ENCODE measurements around the gene PHOX2A.

PHOX2A gene

DNA sequence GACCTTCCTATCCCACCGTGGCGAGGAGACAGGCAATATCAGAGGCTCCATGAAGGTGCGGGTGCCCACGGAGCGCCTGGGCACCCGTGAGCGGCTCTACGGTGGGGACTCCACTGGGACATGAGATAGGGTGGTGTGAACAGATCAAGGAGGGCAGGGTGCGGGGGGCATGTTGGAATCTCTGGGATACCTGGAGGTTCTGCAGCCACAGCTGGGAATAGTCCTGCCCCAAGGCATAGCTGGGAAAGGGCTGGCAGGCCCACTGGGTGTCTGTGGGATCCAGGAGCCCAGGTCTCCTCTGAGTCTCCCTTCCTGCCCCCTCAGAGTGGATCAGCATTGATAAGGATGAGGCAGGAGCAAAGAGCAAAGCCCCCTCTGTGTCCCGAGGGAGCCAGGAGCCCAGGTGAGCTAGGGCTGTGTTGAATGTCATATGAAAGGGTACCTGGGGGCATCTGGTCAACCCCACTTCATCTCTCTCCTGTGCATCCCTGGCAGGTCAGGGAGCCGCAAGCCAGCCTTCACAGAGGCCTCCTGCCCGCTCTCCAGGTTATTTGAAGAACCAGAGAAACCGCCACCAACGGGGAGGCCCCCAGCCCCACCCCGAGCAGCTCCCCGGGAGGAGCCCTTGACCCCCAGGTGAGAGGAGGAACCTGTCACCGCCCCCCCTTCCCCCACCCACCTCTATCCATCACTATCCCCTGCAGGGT lies 8.5 kb downstream of the PHOX2A start:
- Histone ChIP-seq H3K9me3 (replicated peaks in 1 of 2; ENCODE audit: control insufficient read depth in 2 of 2, insufficient read depth in 1 of 2, low read depth in 1 of 2, low read length in 2 of 2) (no peaks in the 10 kb centered on the region), H4K91ac (ENCODE audit: low read depth, low read length, poor library complexity) (no peak overlapping the region), H2AFZ (ENCODE audit: low read length) (no peak overlapping the region), H2BK5ac (ENCODE audit: low read length) (no peak overlapping the region), H3K23ac (ENCODE audit: low read depth, low read length, poor library complexity) (no peak overlapping the region), H2BK120ac (ENCODE audit: low read depth, low read length) (no peak overlapping the region), H2AK5ac (ENCODE audit: low read depth, low read length) (no peak overlapping the region), H3K4me1 (ENCODE audit: control insufficient read depth in 2 of 2, insufficient read depth in 1 of 2, low read depth in 1 of 2, low read length in 2 of 2) (peaks cover 6 to 20% of the 10 kb centered on the region in 2 donors), H3K14ac (ENCODE audit: low read length) (no peak overlapping the region), H3K9ac (ENCODE audit: low read depth, low read length, poor library complexity) (no peak overlapping the region), H4K8ac (ENCODE audit: low read depth, low read length) (no peak overlapping the region), H2BK12ac (ENCODE audit: low read length) (no peak overlapping the region), H3K4ac (ENCODE audit: low read length) (no peak overlapping the region), H3K18ac (ENCODE audit: low read length) (no peak overlapping the region), H3K27me3 (ENCODE audit: control insufficient read depth in 3 of 3, insufficient read depth in 3 of 3, low read depth in 1 of 3, low read length in 3 of 3) (peaks cover 12 to 21% (median 18%) of the 10 kb centered on the region in 3 experiments), H3K27ac (replicated peaks; ENCODE audit: low read length) (no peak overlapping the region), H3K36me3 (replicated peaks in 1 of 2; ENCODE audit: control insufficient read depth in 2 of 2, insufficient read depth in 2 of 2, low read length in 2 of 2) (peaks cover 53 to 85% of the 10 kb centered on the region in 2 donors), H3K79me1 (ENCODE audit: low read depth, low read length) (peaks cover 2% of the 10 kb centered on the region), H3K4me2 (ENCODE audit: insufficient read depth, low read length, poor library complexity, severe bottlenecking) (no peak overlapping the region), H2BK15ac (ENCODE audit: low read length) (no peak overlapping the region), H3K4me3 (ENCODE audit: low read length in 2 of 2) (no peak overlapping the region)
- no CpG with 5 or more reads among the region's 17 CpGs for WGBS, 2 donors (ENCODE audit: extremely low coverage in 2 of 2, insufficient read length in 2 of 2, insufficient replicate concordance in 1 of 2)
- DNase-seq (ENCODE audit: low spot score): no peak

DNA sequence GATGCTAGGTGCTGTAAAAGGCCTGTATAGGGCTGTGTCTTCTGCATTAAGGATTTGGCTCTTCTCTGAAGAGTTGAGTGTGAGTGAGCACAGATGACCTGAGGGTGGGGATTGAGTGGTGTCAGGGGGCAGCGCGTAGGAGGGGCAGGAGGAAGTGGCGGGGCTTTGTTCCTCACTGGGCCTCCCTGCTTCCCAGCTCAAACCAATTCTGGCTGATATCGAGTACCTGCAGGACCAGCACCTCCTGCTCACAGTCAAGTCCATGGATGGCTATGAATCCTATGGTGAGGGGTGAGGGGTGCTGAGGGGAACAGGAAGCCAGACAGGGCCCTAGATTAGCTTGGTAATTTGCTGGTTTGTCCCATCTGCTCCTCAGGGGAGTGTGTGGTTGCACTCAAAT lies 9.1 kb downstream of the PHOX2A start:
- no peak overlapping the region for H4K91ac ChIP-seq (ENCODE audit: low read depth, low read length, poor library complexity)
- H3K4ac ChIP-seq (ENCODE audit: low read length): no peak overlapping the region
- H2BK12ac ChIP-seq (ENCODE audit: low read length): no peak overlapping the region
- no peak overlapping the region for H3K14ac ChIP-seq (ENCODE audit: low read length)
- no peak overlapping the region for H3K23ac ChIP-seq (ENCODE audit: low read depth, low read length, poor library complexity)
- H2BK15ac ChIP-seq (ENCODE audit: low read length): no peak overlapping the region
- WGBS, 2 donors (ENCODE audit: extremely low coverage in 2 of 2, insufficient read length in 2 of 2, insufficient replicate concordance in 1 of 2): no CpG with 5 or more reads among the region's 4 CpGs
- no peaks in the 10 kb centered on the region for H3K9me3 ChIP-seq (replicated peaks in 1 of 2; ENCODE audit: control insufficient read depth in 2 of 2, insufficient read depth in 1 of 2, low read depth in 1 of 2, low read length in 2 of 2)
- H2BK120ac ChIP-seq (ENCODE audit: low read depth, low read length): no peak overlapping the region
- H3K4me1 ChIP-seq (ENCODE audit: control insufficient read depth in 2 of 2, insufficient read depth in 1 of 2, low read depth in 1 of 2, low read length in 2 of 2): peaks cover 3 to 16% of the 10 kb centered on the region in 2 donors
- no peak overlapping the region for H3K9ac ChIP-seq (ENCODE audit: low read depth, low read length, poor library complexity)
- no peak overlapping the region for H3K27ac ChIP-seq (replicated peaks; ENCODE audit: low read length)
- no peak overlapping the region for H2AFZ ChIP-seq (ENCODE audit: low read length)
- no peak overlapping the region for H3K4me3 ChIP-seq (ENCODE audit: low read length in 2 of 2)
- H3K18ac ChIP-seq (ENCODE audit: low read length): no peak overlapping the region
- DNase-seq (ENCODE audit: low spot score): no peak
- H4K8ac ChIP-seq (ENCODE audit: low read depth, low read length): no peak overlapping the region
- H3K4me2 ChIP-seq (ENCODE audit: insufficient read depth, low read length, poor library complexity, severe bottlenecking): no peak overlapping the region
- H3K27me3 ChIP-seq (ENCODE audit: control insufficient read depth in 3 of 3, insufficient read depth in 3 of 3, low read depth in 1 of 3, low read length in 3 of 3): peaks cover 7 to 15% (median 12%) of the 10 kb centered on the region in 3 experiments
- peaks cover 59 to 90% of the 10 kb centered on the region in 2 donors for H3K36me3 ChIP-seq (replicated peaks in 1 of 2; ENCODE audit: control insufficient read depth in 2 of 2, insufficient read depth in 2 of 2, low read length in 2 of 2)
- H2BK5ac ChIP-seq (ENCODE audit: low read length): no peak overlapping the region
- no peak overlapping the region for H2AK5ac ChIP-seq (ENCODE audit: low read depth, low read length)
- peaks cover 2% of the 10 kb centered on the region for H3K79me1 ChIP-seq (ENCODE audit: low read depth, low read length)

DNA sequence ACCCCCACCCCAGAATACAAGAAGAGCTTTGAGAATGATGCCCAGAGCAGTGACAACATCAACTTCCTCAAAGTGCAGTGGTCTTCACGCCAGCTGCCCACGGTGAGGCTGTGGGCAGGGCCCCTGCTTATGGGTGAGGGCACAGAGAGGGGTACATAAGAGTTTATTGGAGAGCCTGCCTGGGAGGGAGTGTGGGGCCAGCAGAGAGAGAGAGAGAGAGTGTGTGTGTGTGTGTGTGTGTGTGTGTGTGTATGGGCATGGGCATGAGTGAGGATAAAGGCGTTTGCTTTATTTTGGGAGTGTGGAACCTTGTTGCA lies 9.5 kb downstream of the PHOX2A start:
- no peak overlapping the region for H2BK120ac ChIP-seq (ENCODE audit: low read depth, low read length)
- H2BK12ac ChIP-seq (ENCODE audit: low read length): no peak overlapping the region
- H3K14ac ChIP-seq (ENCODE audit: low read length): no peak overlapping the region
- H3K79me1 ChIP-seq (ENCODE audit: low read depth, low read length): peaks cover 2% of the 10 kb centered on the region
- H3K23ac ChIP-seq (ENCODE audit: low read depth, low read length, poor library complexity): no peak overlapping the region
- peaks cover 64 to 95% of the 10 kb centered on the region in 2 donors for H3K36me3 ChIP-seq (replicated peaks in 1 of 2; ENCODE audit: control insufficient read depth in 2 of 2, insufficient read depth in 2 of 2, low read length in 2 of 2)
- peaks cover 3 to 11% (median 9%) of the 10 kb centered on the region in 3 experiments for H3K27me3 ChIP-seq (ENCODE audit: control insufficient read depth in 3 of 3, insufficient read depth in 3 of 3, low read depth in 1 of 3, low read length in 3 of 3)
- no peak overlapping the region for H3K27ac ChIP-seq (replicated peaks; ENCODE audit: low read length)
- H3K9me3 ChIP-seq (replicated peaks in 1 of 2; ENCODE audit: control insufficient read depth in 2 of 2, insufficient read depth in 1 of 2, low read depth in 1 of 2, low read length in 2 of 2): no peaks in the 10 kb centered on the region
- no peak for DNase-seq (ENCODE audit: low spot score)
- H2AFZ ChIP-seq (ENCODE audit: low read length): no peak overlapping the region
- no peak overlapping the region for H2AK5ac ChIP-seq (ENCODE audit: low read depth, low read length)
- H2BK5ac ChIP-seq (ENCODE audit: low read length): no peak overlapping the region
- H3K4me2 ChIP-seq (ENCODE audit: insufficient read depth, low read length, poor library complexity, severe bottlenecking): no peak overlapping the region
- no peak overlapping the region for H3K18ac ChIP-seq (ENCODE audit: low read length)
- no peak overlapping the region for H3K4me3 ChIP-seq (ENCODE audit: low read length in 2 of 2)
- no peak overlapping the region for H2BK15ac ChIP-seq (ENCODE audit: low read length)
- H3K4me1 ChIP-seq (ENCODE audit: control insufficient read depth in 2 of 2, insufficient read depth in 1 of 2, low read depth in 1 of 2, low read length in 2 of 2): peaks cover 3 to 15% of the 10 kb centered on the region in 2 donors
- WGBS, 2 donors (ENCODE audit: extremely low coverage in 2 of 2, insufficient read length in 2 of 2, insufficient replicate concordance in 1 of 2): no CpG with 5 or more reads among the region's 3 CpGs
- no peak overlapping the region for H4K91ac ChIP-seq (ENCODE audit: low read depth, low read length, poor library complexity)
- no peak overlapping the region for H3K4ac ChIP-seq (ENCODE audit: low read length)
- no peak overlapping the region for H3K9ac ChIP-seq (ENCODE audit: low read depth, low read length, poor library complexity)
- no peak overlapping the region for H4K8ac ChIP-seq (ENCODE audit: low read depth, low read length)

DNA sequence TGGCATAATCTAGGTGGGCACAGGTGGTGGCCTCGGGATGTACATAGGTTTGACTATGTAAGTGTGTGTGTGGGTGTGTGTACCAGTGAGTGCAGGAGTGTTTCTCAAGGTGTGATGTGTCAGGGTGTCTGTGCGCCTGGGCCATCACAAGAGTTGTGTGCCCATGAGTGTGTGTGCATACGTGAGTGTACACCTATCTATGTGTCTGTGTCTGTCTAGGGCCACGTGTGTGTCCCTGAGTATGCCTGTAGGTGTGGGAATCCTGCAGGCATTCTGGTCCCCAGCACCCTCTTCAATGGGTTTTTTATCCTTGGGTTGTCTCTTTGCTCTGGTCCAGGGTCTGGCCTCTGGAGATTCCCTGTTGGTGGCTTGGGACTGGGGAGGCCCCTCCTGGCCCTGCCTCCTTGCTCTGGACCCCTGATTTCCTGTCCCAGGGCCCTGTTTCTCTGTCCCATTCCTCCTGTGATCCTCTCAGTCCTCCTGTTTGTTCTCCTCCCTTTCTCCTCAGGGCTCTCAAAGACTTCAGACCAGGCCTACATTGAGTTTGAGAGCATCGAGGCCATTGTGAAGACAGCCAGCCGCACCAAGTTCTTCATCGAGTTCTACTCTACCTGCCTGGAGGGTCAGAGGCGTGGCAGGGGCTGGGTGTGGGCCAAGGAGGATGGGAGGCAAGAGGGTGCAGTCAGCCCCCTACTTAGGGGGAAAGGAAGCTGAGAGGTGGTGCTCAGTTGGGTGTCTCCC lies 10.0 kb downstream of the PHOX2A start:
- Histone ChIP-seq H3K14ac (ENCODE audit: low read length) (no peak overlapping the region), H4K8ac (ENCODE audit: low read depth, low read length) (no peak overlapping the region), H3K4me2 (ENCODE audit: insufficient read depth, low read length, poor library complexity, severe bottlenecking) (no peak overlapping the region), H3K9me3 (replicated peaks in 1 of 2; ENCODE audit: control insufficient read depth in 2 of 2, insufficient read depth in 1 of 2, low read depth in 1 of 2, low read length in 2 of 2) (no peaks in the 10 kb centered on the region), H3K36me3 (replicated peaks in 1 of 2; ENCODE audit: control insufficient read depth in 2 of 2, insufficient read depth in 2 of 2, low read length in 2 of 2) (peaks cover 69 to 100% of the 10 kb centered on the region in 2 donors), H3K4me3 (ENCODE audit: low read length in 2 of 2) (no peak overlapping the region), H2BK12ac (ENCODE audit: low read length) (no peak overlapping the region), H3K27me3 (ENCODE audit: control insufficient read depth in 3 of 3, insufficient read depth in 3 of 3, low read depth in 1 of 3, low read length in 3 of 3) (peaks cover 0 to 5% (median 3%) of the 10 kb centered on the region in 3 experiments), H3K4me1 (ENCODE audit: control insufficient read depth in 2 of 2, insufficient read depth in 1 of 2, low read depth in 1 of 2, low read length in 2 of 2) (peaks cover 3 to 11% of the 10 kb centered on the region in 2 donors), H3K23ac (ENCODE audit: low read depth, low read length, poor library complexity) (no peak overlapping the region), H4K91ac (ENCODE audit: low read depth, low read length, poor library complexity) (no peak overlapping the region), H2BK15ac (ENCODE audit: low read length) (no peak overlapping the region), H2BK5ac (ENCODE audit: low read length) (no peak overlapping the region), H3K18ac (ENCODE audit: low read length) (no peak overlapping the region), H3K79me1 (ENCODE audit: low read depth, low read length) (peaks cover 2% of the 10 kb centered on the region), H2AK5ac (ENCODE audit: low read depth, low read length) (no peak overlapping the region), H2AFZ (ENCODE audit: low read length) (no peak overlapping the region), H2BK120ac (ENCODE audit: low read depth, low read length) (no peak overlapping the region), H3K4ac (ENCODE audit: low read length) (no peak overlapping the region), H3K27ac (replicated peaks; ENCODE audit: low read length) (no peak overlapping the region), H3K9ac (ENCODE audit: low read depth, low read length, poor library complexity) (no peak overlapping the region)
- no peak for DNase-seq (ENCODE audit: low spot score)
- no CpG with 5 or more reads among the region's 8 CpGs for WGBS, 2 donors (ENCODE audit: extremely low coverage in 2 of 2, insufficient read length in 2 of 2, insufficient replicate concordance in 1 of 2)
